CD1c-positive myeloid dendritic cell (primary cell): ENCODE data around the gene VPS4B.
"Not testable (repeated sequence)": the region's sequence is repeated elsewhere in the genome, so short reads cannot be mapped to it uniquely, and the experiment has no call there.

Experiments
- DNase-seq: peaks from one replicate; pipeline ENCODE4 v3.0.0-alpha.2; 2016; ENCODE audit errors: extremely low spot score

VPS4B gene

DNA sequence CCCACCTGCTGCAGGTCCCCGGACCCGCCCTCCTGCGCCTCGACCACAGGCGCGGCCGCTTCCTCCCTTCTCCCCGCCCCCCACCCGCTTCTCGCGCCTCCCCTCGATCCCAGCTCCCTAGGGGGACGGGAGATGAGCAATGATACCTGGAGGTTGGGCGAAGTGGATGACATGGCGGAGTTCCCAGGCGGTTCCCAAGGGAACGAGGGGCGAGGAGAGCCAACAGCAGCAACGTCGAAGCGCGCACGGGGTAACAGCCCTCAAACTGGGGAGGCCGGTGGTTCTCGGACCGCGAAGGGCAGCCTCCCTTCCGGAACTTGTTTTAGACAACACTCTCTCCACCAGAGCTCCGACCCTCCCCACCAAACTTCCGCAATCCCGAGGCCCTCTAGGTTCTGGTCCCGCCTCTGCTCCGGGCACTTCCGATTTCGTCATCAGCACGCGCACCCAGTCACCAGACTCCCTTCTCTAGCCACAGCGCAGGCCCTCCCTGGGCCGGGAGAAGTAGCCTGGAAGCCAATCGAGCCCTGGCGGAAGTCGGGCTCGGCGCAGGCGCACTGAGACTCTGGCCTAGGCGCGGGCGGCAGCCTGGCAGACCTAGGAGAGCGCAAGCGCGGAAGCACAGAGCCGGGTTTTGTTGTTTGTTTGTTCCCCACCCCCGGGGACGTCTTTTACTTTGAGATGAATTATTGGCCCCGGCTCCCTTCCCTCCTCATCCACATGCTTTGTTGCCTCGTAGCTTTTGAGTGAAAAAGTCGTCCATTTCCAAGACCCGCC lies at the start of gene VPS4B:
Gene VPS4B, minus strand, starts transcription at position 390 of the 777 bp plus-strand sequence. Its CDS starts 217 bp downstream, at position 173.
- DNase-seq = peak; percentile 100

DNA sequence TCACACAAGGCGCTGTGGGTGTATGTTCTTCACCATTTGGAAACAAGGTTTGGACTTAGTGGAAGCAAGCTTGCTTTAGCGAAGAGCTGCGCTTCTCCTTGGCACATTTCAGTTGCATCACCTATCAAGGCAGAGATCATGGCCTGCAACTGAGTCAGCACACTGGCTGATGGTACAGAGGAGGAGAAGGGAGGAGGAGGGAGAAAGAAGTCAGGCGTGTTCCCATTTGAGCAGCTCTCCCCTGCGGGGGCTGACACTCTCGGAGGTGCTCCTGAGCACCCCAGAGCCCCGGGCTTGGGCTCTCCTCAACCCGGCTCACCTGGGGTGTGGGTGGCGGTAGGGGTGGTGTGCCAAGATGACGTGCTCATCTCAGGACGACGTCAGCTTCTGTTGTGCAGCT lies 48.5 kb upstream of the VPS4B start:
- no peak for DNase-seq

DNA sequence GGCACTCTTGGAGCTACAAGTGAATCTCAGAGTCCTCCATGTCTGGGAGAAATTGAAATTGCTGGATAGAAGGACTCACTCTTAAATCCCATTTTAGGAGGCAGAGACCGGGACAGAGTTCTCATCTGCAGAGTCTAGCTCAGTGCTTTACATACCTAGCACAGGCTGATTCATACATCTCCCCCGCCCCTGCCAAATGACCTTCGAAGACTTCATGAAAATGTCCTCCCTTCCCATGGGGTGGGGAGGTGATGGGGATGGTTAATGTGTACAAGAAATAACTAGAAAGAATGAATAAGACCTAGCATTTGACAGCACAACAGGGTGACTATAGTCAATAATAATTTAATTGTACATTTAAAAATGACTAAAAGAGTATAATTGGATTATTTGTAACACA lies 46.3 kb upstream of the VPS4B start:
- no peak for DNase-seq

DNA sequence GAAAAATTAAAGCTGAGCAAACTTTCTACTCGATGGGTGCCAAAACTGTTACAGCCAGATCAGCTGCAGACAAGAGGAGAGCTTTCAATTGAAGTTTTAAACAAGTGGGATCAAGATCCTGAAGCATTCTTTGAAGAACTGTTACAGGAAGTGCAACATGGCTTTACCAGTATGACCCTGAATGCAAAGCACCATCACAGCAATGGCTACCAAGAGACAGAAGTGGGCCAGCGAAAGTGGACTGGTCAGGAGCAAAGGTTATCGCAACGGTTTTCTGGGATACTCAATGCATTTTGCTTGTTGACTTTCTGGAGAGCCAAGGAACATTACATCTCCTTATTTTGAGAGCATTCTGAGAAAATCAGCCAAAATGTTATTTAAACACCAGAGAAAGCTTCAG lies 45.4 kb upstream of the VPS4B start:
- DNase-seq = no peak

DNA sequence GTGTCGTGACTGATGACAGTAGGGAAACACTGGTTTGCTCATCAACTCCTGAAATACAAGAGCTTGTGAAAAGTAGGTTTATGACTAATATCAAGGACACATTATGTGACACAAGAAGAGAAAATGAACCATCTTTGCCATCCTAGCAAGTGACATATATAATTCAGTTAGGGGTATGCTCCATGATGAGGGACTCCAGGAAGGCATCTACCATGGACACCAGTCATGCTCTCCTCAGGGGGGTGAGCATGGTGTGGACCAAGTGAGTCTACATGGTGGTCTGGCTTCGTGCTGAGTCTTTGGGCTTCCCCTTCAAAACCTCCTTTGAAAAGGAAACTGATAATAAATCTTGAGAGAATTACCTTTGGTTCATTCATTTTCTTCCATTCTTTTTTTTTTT lies 42.8 kb upstream of the VPS4B start:
- no peak for DNase-seq

DNA sequence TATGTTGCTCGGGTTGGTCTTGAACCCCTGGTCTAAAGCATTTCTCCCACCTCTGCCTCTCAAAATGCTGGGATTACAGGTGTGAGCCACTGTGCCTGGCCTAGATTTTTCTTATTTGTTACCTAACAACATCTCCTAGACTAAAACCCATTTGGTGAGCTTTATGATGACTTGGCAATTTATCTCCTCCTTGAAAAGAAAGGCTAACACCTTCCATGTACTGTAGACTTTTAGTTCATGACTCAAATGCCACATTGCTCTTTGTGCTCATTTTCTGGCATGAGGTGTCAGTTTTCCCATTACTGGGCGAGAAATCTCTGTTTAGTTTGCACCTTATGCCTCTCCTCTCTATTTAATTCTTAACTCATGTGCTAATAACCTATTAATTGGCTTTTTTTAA lies 42.2 kb upstream of the VPS4B start:
- DNase-seq = no peak

DNA sequence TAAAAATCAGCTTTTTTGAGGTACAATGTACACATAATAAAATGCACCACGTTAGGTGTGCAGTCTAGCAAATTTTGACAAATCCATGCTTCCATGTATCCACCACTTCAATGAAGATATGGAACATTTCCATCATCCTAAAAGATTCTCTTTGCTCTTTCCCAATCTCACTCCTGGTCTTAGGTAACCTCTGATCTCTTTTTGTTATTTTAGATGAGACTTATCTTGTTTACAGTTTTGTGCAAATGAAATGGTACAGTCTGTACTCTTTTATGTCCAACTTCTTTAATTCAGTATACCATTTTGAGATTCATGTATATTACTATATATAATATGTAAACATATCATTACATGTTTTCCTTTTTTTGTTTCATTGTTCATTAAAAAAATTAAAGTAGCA lies 38.1 kb upstream of the VPS4B start:
- DNase-seq = no peak

DNA sequence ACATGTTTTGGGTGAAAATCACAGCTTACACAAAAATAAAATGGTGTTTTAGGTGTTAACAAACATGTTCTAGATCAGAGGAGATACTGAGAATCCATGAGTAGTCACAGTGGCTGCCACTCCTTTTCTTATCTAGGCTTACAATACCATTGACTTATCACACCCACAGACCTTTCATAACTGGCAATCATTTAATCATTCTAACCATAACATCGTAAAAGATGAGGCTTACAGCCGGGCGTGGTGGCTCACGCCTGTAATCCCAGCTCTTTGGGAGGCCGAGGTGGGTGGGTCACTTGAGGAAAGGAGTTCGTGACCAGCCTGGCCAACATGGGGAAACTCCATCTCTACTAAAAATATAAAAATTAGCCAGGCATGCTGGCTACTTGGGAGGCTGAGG lies 35.7 kb upstream of the VPS4B start:
- no peak for DNase-seq

DNA sequence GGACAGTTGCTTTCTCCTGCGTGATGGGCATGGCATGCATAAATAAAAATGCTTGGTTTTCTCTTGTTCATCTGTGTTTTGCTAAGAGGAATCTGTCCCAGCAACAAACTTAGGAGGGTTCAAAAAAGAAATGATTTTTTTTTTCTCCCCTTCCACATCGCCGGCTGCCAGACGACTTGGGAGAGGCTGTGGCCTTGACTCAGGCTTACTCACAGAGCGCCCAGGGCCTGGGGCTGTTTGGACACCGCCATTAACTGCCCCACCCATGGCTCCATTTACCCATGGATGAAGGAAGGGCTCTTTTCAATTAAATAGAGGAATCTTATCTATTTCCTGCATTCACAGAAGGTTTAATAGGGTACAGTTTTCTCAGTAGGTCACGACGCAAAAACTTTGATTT lies 32.2 kb upstream of the VPS4B start:
- no peak for DNase-seq

DNA sequence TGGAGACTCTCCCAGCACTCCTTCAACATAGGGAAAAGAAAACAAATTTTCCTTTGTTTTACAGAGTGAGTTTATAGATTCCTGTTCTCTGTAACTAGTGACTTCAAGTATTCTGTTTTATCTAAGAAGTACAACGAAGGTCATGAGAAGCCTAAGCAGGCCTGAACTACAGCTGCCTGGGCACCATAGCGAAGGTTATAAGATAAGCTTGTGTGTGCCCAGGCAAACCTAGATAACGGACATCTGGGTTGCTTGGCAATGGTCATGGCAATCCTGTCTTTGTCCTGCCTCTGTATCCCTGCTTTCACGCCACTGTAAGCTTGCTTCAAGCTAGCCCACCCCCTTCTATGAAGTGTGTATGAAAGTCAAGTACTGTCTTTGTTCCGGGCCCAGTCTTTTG lies 30.5 kb upstream of the VPS4B start:
- DNase-seq = not testable (repeated sequence)

DNA sequence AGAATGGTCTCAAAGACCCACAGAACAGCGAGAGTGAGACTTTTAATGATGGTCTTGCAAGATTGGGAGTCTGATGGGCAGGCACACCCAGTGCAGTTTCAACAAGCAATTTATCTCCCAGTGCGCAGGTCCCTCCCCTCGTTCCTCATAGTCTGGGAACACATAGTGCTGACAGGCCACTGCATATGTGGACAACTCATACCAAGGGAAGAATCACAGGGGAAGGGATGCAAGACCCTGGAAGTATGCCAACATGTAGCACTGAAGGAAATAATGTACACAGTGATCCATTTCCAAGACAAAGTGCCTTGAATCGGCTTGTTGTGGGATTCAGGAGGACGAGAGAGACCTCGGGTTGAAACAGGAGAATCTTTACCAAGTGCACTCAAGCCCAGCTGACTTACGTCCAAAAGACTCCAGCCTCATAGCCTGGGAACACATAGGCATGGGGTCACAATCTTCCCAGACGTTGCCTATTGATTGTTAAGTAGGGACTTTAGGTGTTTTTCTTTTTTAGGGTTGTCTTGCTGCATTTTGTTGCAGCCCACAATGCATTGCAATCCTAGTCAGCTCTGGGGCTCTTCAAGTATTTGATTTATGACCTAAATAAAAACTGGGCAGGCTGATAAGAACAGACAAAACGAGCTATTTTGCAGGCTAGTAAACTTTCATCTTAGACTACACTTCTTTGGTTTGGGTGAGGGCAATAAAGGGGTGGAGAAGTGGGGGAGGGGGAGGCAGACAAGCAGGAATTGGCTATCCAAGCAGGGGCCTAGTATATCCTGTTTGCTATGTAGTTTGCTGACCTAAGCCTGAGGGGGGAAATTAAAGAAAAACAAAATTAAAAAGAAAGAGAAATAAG lies 29.8 kb upstream of the VPS4B start:
- DNase-seq = no peak

DNA sequence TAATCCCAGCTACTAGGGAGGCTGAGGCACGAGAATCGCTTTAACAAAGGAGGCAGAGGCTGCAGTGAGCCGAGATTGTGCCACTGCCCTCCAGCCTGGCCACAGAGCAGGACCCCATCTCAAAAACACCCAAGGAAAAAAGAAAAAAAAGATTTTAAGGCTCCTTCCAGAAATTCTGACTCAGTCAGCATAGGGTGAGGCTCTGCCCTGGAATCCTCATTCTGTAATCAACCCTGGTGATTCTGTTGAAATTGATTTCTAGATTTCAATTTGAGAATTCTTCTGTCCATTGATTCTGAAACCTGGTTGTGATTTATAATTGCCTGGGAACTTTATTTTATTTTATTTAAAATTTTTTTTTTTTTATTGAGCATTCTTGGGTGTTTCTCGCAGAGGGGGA lies 27.1 kb upstream of the VPS4B start:
- DNase-seq = no peak

DNA sequence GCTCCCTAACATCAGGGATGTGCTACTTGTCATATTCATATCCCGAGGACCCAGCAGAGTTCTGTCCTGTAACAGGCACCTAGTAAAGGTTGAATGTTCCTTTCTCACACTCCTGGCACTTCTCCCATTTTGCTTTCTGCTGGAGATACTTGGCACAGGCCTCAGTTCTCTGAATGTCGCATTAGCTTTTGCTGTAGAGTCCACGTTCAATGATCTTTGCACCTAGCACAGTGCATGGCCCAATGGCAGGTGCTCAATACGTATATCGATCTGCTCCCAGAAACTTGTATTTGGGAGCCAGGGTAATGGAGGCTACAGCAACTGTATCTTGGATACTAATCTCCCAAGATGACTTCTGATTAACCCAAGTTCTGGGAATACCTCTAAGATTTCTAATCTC lies 24.8 kb upstream of the VPS4B start:
- no peak for DNase-seq

DNA sequence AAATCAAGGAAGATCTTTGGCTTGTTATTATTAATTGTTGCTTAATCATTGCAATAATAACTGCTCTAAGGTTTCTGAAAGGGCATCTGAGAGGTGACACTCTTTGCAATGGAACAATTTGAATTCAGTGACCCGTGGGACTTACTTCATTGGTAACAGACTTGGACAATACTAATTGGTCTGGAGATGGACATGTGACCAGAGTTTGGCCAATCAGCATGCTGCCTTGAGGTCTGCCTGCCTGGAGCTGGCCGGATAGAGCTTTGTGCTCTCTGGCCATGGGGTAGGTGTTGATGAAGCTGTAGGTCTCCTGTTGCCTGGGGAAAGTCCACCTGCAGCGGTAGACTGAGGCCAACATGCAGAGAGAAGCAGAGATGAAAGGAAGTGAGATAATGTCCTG lies 24.0 kb upstream of the VPS4B start:
- no peak for DNase-seq

DNA sequence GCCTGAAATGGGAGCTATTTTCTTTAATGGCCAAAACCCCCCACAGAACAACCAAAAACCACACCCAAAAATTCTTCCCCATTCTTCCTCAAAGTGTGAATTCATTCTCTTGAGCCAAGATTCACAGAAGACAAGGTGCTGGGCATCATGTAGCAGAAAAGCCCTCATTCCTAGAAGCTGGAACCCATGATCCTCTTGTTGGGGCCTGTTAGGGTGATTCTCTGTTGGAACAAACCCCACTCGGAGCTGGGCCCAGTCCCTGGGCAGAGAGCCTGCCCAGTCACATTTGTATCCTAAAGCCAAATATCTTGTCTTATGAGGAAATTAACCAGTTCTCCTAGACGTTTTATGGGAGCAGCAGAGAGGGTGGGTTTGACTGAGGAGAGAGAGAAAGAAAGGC lies 22.8 kb upstream of the VPS4B start:
- no peak for DNase-seq

DNA sequence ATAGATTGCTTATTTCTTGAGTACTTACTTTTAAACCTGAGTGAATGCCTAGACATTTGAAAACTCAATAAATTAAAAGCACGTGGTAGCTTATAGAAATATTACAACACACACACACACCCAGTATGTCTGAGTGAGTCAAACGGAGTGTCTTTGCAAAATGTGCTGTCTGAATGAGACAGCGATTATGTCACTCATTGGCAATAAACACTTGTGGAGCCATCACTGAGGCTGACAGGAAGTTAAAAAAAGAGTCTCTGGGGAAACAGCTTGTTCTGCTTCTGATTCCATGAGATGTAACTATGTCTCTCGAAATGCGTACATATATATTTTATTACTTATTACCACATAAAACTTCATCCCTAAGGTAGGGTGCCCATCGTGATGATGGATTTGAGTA lies 22.3 kb upstream of the VPS4B start:
- peak; percentile 89 for DNase-seq

DNA sequence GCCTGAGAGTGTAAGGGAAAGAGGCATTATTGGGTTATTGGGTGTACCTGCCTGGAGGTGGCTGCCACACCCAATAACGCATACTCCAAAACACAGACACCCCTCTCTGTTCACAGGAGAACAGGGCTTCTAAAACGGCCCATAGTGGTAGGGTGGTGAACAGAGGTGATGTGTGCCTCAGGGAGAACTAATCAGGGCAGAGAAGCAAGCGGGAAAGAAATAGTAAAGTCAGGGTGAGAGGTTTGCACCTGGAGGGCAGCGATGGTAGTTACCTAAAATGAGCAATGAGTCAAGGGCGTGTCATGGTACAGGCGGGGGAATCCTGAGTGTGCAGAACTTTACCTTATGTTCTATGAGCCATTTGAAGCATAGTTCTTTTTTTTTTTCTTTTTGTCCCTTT lies 21.6 kb upstream of the VPS4B start:
- DNase-seq = no peak

DNA sequence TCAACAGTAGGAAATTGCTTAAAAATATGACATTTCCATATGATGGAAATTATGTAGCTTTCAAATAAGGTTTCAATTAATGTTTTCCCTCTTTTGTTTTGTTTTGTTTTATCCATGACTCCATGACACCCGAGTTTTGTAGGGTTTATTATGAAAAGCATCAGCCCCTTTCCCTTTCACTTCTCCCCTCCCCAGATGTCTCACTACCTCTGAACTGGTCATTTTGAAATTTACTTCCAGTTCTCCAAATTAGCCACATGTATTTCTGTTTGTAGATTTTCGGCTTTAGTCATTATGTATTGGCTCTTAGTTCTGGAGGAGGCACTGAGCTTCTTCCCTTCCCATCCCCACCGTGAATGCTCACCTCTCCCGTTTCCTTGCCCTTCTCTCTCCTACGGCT lies 18.6 kb upstream of the VPS4B start:
- peak; percentile 87 for DNase-seq

DNA sequence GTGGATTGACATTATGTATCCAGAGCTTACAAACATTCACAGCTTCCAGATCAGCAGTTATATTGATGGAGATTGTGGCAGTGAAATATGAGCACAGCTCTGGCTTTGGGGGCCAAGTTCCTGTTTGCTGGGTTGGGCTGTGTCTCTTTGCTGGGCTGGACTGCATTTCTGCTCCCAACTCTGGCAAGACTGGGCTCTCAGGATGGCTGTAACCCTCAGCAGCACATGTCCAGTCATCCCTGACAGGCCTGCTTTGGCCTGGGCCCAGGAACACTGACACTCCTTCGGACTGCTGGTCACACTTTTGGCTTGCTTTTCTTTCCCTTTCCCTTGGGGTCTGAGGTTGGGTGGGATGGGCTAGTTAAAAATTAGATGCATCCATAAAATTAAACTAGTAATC lies 17.9 kb upstream of the VPS4B start:
- DNase-seq = peak; percentile 29

DNA sequence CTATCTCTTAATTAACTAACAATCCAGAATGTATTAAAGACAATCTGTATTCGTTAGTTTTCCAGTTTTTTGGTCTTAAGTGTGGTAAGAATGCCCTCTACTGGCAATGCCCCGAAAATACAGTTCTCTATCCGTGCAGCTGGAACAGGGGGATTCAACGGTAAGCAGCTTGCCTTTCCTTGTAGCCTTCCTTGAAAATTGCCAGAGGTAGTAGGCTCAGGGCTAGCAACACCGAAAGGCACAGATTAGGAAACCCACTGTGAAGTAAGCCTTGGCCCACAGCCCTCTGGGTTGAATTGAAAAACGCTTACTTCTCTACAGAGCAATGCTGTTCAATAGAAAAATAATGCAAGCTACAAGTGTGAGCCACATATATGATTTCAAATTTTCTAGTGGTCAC lies 17.1 kb upstream of the VPS4B start:
- peak; percentile 75 for DNase-seq

DNA sequence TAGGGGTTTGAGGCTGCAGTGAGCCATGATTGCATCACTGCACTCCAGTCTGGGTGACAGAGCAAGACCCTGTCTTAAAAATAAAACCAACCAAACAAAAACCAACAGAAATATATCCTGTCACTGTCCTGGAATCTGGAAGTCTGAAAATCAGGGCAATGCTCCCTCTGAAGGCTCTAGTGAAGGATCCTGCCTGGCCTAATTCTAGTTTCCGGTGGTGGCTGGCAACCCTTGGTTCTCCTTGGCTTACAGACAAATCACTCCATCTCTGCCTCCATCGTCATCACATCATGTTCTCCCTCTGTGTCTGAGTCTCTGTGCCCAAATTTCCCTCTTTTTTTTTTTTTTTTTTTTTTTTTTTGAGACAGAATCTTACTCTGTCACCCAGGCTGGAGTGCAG lies 15.9 kb upstream of the VPS4B start:
- DNase-seq = no peak

DNA sequence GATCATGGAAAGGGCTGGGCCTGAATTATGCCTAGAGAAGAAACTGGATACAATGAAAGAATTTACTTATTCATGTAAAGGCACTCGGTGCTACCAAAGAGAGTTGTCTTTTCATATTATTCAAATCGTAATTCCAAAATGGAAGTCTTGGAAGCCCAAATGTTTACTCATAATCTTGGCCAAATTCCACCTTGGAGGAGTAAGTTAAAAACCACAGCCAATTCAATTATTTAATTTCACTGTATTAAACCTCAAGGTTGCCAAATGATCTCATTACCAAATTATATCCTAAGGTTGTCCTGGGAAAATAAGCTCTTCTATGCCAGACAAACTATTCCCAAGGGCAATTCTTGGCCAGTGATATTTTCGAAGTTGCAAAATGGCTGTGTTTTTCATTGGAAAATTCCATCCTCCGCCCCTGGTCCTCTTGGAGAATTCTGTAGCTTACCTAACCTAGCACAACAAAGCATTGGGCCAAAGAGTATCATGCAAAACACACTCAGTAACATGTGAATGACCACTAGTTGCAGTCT lies 11.1 kb upstream of the VPS4B start:
- DNase-seq = no peak

DNA sequence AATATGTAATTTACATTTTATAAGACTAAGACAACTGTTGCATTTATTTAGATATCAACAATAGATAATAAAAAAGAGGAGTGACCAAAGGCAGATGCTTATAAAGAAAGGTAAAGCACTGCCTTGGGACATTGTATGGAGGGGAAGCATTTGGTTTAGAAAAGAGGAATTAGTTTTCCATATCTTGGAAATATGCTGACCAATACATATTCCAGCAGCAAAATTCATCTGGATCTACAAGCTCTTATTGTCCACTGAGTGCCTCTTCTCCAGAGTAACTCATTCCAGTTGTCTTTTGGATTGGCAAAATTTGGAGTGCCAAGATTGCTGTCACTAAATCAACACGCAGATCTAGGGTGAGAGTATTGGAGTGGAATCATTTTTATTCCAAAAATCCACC lies 8.9 kb upstream of the VPS4B start:
- no peak for DNase-seq
